GM12878 (cell line): ENCODE measurements around the gene GSS. TPM values are rescaled to one million over a fixed set of nuclear protein-coding genes. Genes with fewer than 3 reads are reported as not detected.

Experiments
- EED ChIP-seq: sonication (generic); IDR thresholded peaks from 2 replicates; pipeline ENCODE4 v1.6.1; 2016; ENCODE audit warnings: antibody characterized with exemption, low read depth
- JUND ChIP-seq: IDR thresholded peaks from 2 replicates; pipeline ENCODE4 v1.6.1; 2012; ENCODE audit warnings: low read depth, mild to moderate bottlenecking, low read length, improper control_type of control experiment, moderate library complexity
- POLR2A ChIP-seq: IDR thresholded peaks from 2 replicates; pipeline ENCODE4 v1.6.1; 2011; ENCODE audit warnings: low read depth, mild to moderate bottlenecking, low read length
- RELB ChIP-seq: fragments of 450-650 bp; IDR thresholded peaks from 2 replicates; pipeline ENCODE4 v1.6.1; 2017; ENCODE audit warnings: low read depth, mild to moderate bottlenecking, moderate library complexity
- SMARCA5 ChIP-seq: fragments of 450-650 bp; IDR thresholded peaks from 2 replicates; pipeline ENCODE4 v1.6.1; 2017; ENCODE audit warnings: mild to moderate bottlenecking
- SMC3 ChIP-seq: IDR thresholded peaks from 2 replicates; pipeline ENCODE4 v1.6.1; 2011; ENCODE audit warnings: low read length, improper control_type of control experiment, borderline replicate concordance
- TBL1XR1 ChIP-seq: IDR thresholded peaks from 2 replicates; pipeline ENCODE4 v1.6.1; 2012; ENCODE audit warnings: low read depth, low read length, improper control_type of control experiment
- TCF3 ChIP-seq: IDR thresholded peaks from 2 replicates; pipeline ENCODE4 v1.6.1; 2012; ENCODE audit warnings: low read depth, mild to moderate bottlenecking, low read length, borderline replicate concordance; ENCODE audit not compliant: insufficient read depth
- WRNIP1 ChIP-seq: IDR thresholded peaks from 2 replicates; pipeline ENCODE4 v1.6.1; 2011; ENCODE audit warnings: low read depth, low read length, improper control_type of control experiment, borderline replicate concordance
- ZBTB4 ChIP-seq: fragments of 450-650 bp; formaldehyde crosslinking; IDR thresholded peaks from 2 replicates; pipeline ENCODE4 v1.4.0; 2022; ENCODE audit warnings: mild to moderate bottlenecking, moderate library complexity
- ZNF592 ChIP-seq: fragments of 450-650 bp; IDR thresholded peaks from 2 replicates; pipeline ENCODE4 v1.6.1; 2017; ENCODE audit warnings: mild to moderate bottlenecking, moderate library complexity
- ZNF622 ChIP-seq: fragments of 450-650 bp; IDR thresholded peaks from 2 replicates; pipeline ENCODE4 v1.6.1; 2017; ENCODE audit warnings: mild to moderate bottlenecking, inconsistent platforms
- polyA plus RNA-seq, 11 experiments: library from polyadenylated mRNA; depleted of rRNA in 4 of 11; unstranded in 6 of 11; stranded (reverse) in 5 of 11; fragments of >200 nt; fragmentation: Nextera tagmentation in 4 of 11; fragmentation: Illumina TruSeq in 1 of 11; extraction: Ambion mirVana in 4 of 11; extraction: Trizol in 1 of 11; gene quantifications; 1 replicate in 1 of 11; 2 replicates in 10 of 11; pipeline versions ENCODE4 v1.2.1 to v1.2.3, GENCODE V29; 2011 to 2016; ENCODE audit warnings: inconsistent platforms in 2 of 11, missing spikeins in 2 of 11, low read depth in 1 of 11
- total RNA-seq, 4 experiments: library from RNA; depleted of rRNA in 3 of 4; stranded (reverse); fragments of >200 nt in 3 of 4; fragmentation: Illumina TruSeq in 1 of 4; extraction: Trizol in 1 of 4; gene quantifications; 2 replicates each; pipeline versions ENCODE4 v1.2.1 to v1.2.3, GENCODE V29; 2013 to 2021

GSS gene
- total and polyA plus RNA-seq, 10 of the 15 experiments (the other 5 are each of a cell fraction or from before 2014, with no cell fraction given), result 12.7 to 120 (median 67.4) TPM

DNA sequence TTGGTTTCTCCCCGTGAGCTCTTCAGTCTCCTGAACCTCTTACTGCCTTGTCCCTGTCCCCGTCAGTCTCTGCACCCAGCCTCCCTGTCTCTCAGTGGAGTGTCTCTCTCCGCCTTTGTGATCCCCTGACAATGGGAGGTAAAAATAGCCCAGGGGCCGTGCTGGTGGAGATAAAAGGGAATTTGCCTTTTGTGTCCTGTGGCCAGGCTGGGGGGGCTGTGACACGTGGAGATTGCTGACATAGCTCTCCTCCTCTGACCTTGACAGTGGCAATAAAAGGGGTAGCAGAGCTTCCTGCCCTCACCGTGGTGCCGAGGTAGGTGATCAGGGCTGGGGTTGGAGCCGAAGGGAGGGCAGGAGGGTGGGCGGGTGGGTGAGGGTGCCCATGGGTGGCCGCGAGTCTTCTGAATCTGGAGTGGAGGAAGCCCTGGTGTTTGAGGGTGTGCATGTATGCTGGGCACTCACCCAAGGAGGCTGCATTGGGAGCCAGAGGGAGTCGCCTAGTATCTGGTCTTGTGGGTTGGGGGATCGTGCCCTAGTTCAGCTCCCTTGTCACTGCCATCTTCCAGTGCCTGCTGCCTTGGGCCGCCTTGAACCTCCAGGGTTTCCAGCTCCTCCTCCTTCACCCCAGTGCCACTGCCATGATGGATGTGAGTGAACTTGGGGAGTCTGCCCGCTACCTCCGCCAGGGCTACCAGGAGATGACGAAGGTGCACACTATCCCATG is 21.9 kb upstream of the GSS start (continued):
- TF ChIP-seq ZNF592 (no peak), RELB (no peak), ZBTB4 (CRISPR knock-in tag) (no peak), EED (no peak), SMARCA5 (no peak), POLR2A (no peak), TBL1XR1 (no peak), SMC3 (no peak), JUND (no peak), ZNF622 (no peak), TCF3 (no peak), WRNIP1 (no peak)
